HepG2 (cell line): ENCODE data around the gene CCL17. TPM values are rescaled to one million over a fixed set of nuclear protein-coding genes. Genes with fewer than 3 reads are reported as not detected.

Experiments used
- GLI4 ChIP-seq: sonication (generic); formaldehyde crosslinking; IDR thresholded peaks from 2 replicates; pipeline ENCODE4 v1.5.1; 2020; ENCODE audit warnings: missing genetic modification reagents, mild to moderate bottlenecking, moderate library complexity, borderline replicate concordance
- KMT2B ChIP-seq: IDR thresholded peaks from 2 replicates; pipeline ENCODE4 v1.6.1; 2016; ENCODE audit warnings: missing genetic modification reagents, missing compliant biosample characterization
- MYNN ChIP-seq: sonication (generic); formaldehyde crosslinking; IDR thresholded peaks from 2 replicates; pipeline ENCODE4 v1.4.0; 2020; ENCODE audit warnings: mild to moderate bottlenecking, low read depth, missing genetic modification reagents
- RBM22 ChIP-seq: fragments of 200-400 bp; formaldehyde crosslinking; optimal IDR thresholded peaks from 2 replicates; pipeline ENCODE3; 2017; ENCODE audit warnings: mild to moderate bottlenecking, low read length, moderate library complexity
- SAP130 ChIP-seq: IDR thresholded peaks from 2 replicates; pipeline ENCODE4 v1.6.1; 2016; ENCODE audit warnings: low read depth
- ZBTB7B ChIP-seq: sonication (generic); formaldehyde crosslinking; IDR thresholded peaks from 2 replicates; pipeline ENCODE4 v1.4.0; 2020; ENCODE audit warnings: missing genetic modification reagents
- ZNF136 ChIP-seq: sonication (generic); formaldehyde crosslinking; IDR thresholded peaks from 2 replicates; pipeline ENCODE4 v1.8.1; 2022; ENCODE audit warnings: low read depth, mild to moderate bottlenecking, moderate library complexity, missing genetic modification reagents
- ZNF205 ChIP-seq: IDR thresholded peaks from 2 replicates; pipeline ENCODE4 v1.6.1; 2018; ENCODE audit warnings: missing biosample characterization, missing genetic modification reagents
- ZNF30 ChIP-seq: sonication (generic); formaldehyde crosslinking; IDR thresholded peaks from 2 replicates; pipeline ENCODE4 v1.5.0; 2020; ENCODE audit warnings: mild to moderate bottlenecking, missing genetic modification reagents
- ZNF451 ChIP-seq: sonication (generic); formaldehyde crosslinking; IDR thresholded peaks from 2 replicates; pipeline ENCODE4 v1.5.0; 2020; ENCODE audit warnings: mild to moderate bottlenecking, missing genetic modification reagents
- ZNF549 ChIP-seq: sonication (generic); formaldehyde crosslinking; IDR thresholded peaks from 2 replicates; pipeline ENCODE4 v1.5.0; 2020; ENCODE audit warnings: missing genetic modification reagents
- ZNF790 ChIP-seq: sonication (generic); formaldehyde crosslinking; IDR thresholded peaks from 2 replicates; pipeline ENCODE4 v1.8.0; 2022; ENCODE audit warnings: missing genetic modification reagents, mild to moderate bottlenecking, borderline replicate concordance
- polyA plus RNA-seq, 8 experiments: library from polyadenylated mRNA; depleted of rRNA in 3 of 8; stranded (reverse) in 7 of 8; unstranded in 1 of 8; fragments of >200 nt; fragmentation: Illumina TruSeq in 4 of 8; extraction: Trizol in 4 of 8; gene quantifications; 2 replicates each; pipeline versions ENCODE4 v1.2.1 to v1.2.3, GENCODE V29; 2011 to 2016; ENCODE audit warnings: low read depth in 4 of 8, missing spikeins in 1 of 8, mixed read lengths in 1 of 8; ENCODE audit not compliant: insufficient read depth in 1 of 8
- total RNA-seq, 5 experiments: library from RNA; depleted of rRNA; stranded (reverse); fragments of >200 nt; fragmentation: Illumina TruSeq; extraction: Trizol; gene quantifications; 2 replicates each; pipeline ENCODE4 v1.2.3, GENCODE V29; 2016; ENCODE audit warnings: low read depth in 1 of 5
- TF ChIP-seq, protein P1 (sequence below): sonication (generic); formaldehyde crosslinking; IDR thresholded peaks from 2 replicates; pipeline ENCODE4 v1.4.0; 2020; ENCODE audit warnings: mild to moderate bottlenecking, missing genetic modification reagents, borderline replicate concordance
- TF ChIP-seq, protein P2 (sequence below): sonication (generic); formaldehyde crosslinking; IDR thresholded peaks from 2 replicates; pipeline ENCODE4 v1.4.0; 2020; ENCODE audit warnings: mild to moderate bottlenecking, missing genetic modification reagents, borderline replicate concordance
- TF ChIP-seq, protein P3 (sequence below): sonication (generic); formaldehyde crosslinking; IDR thresholded peaks from 2 replicates; pipeline ENCODE4 v1.4.0; 2020; ENCODE audit warnings: missing genetic modification reagents, borderline replicate concordance
- TF ChIP-seq, protein P4 (sequence below): sonication (generic); formaldehyde crosslinking; IDR thresholded peaks from 2 replicates; pipeline ENCODE4 v1.8.1; 2023; ENCODE audit warnings: mild to moderate bottlenecking, missing genetic modification reagents
- TF ChIP-seq, protein P5 (sequence below): sonication (generic); formaldehyde crosslinking; IDR thresholded peaks from 2 replicates; pipeline ENCODE4 v1.9.0; 2021; ENCODE audit warnings: missing genetic modification reagents, borderline replicate concordance

The CCL17 gene
- total and polyA plus RNA-seq, 2 of the 13 experiments (the other 11 are each of a cell fraction or from before 2014, with no cell fraction given) = not detected

DNA sequence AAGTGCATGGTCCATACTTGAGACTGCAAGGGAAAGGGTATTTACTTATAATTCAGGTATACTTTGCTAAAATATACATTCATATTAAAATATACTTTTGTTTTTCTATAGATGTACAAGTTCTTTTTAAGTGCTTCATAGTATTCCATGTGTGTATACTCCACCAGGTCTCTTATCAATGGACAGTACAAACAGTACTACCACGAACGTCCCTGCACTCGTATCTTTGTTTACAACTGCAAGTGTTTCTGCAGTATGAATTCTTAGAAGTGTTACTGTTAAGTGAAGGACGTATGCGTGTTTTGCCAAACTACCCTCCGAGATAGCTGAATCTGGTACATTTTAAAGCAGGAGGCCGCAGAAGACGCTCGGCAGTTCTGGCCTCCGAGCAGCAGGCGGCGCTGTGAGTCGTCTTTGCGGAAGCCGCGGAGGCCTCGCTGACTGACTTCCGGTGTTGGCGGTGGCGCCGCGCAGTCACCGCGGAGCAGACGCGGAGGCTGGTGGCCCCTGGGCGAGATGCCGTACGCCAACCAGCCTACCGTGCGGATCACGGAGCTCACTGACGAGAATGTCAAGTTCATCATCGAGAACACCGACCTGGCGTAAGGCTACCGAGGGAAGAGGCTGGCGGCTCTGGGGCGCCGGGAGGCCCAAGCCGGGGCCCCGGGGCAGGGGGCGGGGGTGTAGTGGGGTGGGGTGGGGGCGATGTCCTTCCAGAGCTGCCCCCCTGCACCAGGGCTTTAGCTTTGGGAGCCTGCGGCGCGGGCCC is 57.8 kb downstream of the CCL17 start, which contains the start of gene POLR2C (continued):
- TF ChIP-seq, protein P1, sequence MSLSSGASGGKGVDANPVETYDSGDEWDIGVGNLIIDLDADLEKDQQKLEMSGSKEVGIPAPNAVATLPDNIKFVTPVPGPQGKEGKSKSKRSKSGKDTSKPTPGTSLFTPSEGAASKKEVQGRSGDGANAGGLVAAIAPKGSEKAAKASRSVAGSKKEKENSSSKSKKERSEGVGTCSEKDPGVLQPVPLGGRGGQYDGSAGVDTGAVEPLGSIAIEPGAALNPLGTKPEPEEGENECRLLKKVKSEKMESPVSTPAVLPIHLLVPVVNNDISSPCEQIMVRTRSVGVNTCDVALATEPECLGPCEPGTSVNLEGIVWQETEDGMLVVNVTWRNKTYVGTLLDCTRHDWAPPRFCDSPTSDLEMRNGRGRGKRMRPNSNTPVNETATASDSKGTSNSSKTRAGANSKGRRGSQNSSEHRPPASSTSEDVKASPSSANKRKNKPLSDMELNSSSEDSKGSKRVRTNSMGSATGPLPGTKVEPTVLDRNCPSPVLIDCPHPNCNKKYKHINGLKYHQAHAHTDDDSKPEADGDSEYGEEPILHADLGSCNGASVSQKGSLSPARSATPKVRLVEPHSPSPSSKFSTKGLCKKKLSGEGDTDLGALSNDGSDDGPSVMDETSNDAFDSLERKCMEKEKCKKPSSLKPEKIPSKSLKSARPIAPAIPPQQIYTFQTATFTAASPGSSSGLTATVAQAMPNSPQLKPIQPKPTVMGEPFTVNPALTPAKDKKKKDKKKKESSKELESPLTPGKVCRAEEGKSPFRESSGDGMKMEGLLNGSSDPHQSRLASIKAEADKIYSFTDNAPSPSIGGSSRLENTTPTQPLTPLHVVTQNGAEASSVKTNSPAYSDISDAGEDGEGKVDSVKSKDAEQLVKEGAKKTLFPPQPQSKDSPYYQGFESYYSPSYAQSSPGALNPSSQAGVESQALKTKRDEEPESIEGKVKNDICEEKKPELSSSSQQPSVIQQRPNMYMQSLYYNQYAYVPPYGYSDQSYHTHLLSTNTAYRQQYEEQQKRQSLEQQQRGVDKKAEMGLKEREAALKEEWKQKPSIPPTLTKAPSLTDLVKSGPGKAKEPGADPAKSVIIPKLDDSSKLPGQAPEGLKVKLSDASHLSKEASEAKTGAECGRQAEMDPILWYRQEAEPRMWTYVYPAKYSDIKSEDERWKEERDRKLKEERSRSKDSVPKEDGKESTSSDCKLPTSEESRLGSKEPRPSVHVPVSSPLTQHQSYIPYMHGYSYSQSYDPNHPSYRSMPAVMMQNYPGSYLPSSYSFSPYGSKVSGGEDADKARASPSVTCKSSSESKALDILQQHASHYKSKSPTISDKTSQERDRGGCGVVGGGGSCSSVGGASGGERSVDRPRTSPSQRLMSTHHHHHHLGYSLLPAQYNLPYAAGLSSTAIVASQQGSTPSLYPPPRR (CRISPR knock-in tag) = peak; percentile 69; the same call in 1 of the 2 replicates
- TF ChIP-seq ZNF136 (CRISPR knock-in tag) (no peak), RBM22 (peak; percentile 89), SAP130 (CRISPR knock-in tag) (peak; percentile 98), ZNF549 (CRISPR knock-in tag) (no peak), ZNF451 (CRISPR knock-in tag) (peak; percentile 91; the same call in 1 of the 2 replicates), ZNF30 (no peak), ZNF205 (CRISPR knock-in tag) (peak; percentile 95), KMT2B (CRISPR knock-in tag) (peak; percentile 99), MYNN (CRISPR knock-in tag) (0 out of 2 replicates have a peak, but pooled peaks have one; percentile 83), GLI4 (no peak), ZBTB7B (CRISPR knock-in tag) (peak; percentile 84), ZNF790 (CRISPR knock-in tag) (0 out of 2 replicates have a peak, but pooled peaks have one; percentile 55)
- TF ChIP-seq, protein P2, sequence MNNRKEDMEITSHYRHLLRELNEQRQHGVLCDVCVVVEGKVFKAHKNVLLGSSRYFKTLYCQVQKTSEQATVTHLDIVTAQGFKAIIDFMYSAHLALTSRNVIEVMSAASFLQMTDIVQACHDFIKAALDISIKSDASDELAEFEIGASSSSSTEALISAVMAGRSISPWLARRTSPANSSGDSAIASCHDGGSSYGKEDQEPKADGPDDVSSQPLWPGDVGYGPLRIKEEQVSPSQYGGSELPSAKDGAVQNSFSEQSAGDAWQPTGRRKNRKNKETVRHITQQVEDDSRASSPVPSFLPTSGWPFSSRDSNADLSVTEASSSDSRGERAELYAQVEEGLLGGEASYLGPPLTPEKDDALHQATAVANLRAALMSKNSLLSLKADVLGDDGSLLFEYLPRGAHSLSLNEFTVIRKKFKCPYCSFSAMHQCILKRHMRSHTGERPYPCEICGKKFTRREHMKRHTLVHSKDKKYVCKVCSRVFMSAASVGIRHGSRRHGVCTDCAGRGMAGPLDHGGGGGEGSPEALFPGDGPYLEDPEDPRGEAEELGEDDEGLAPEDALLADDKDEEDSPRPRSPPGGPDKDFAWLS = no peak
- TF ChIP-seq, protein P3, sequence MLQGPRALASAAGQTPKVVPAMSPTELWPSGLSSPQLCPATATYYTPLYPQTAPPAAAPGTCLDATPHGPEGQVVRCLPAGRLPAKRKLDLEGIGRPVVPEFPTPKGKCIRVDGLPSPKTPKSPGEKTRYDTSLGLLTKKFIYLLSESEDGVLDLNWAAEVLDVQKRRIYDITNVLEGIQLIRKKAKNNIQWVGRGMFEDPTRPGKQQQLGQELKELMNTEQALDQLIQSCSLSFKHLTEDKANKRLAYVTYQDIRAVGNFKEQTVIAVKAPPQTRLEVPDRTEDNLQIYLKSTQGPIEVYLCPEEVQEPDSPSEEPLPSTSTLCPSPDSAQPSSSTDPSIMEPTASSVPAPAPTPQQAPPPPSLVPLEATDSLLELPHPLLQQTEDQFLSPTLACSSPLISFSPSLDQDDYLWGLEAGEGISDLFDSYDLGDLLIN (CRISPR knock-in tag) = no peak; the same call in 1 of the 2 replicates
- TF ChIP-seq, protein P4, sequence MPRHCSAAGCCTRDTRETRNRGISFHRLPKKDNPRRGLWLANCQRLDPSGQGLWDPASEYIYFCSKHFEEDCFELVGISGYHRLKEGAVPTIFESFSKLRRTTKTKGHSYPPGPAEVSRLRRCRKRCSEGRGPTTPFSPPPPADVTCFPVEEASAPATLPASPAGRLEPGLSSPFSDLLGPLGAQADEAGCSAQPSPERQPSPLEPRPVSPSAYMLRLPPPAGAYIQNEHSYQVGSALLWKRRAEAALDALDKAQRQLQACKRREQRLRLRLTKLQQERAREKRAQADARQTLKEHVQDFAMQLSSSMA (CRISPR knock-in tag) = no peak
- TF ChIP-seq, protein P5, sequence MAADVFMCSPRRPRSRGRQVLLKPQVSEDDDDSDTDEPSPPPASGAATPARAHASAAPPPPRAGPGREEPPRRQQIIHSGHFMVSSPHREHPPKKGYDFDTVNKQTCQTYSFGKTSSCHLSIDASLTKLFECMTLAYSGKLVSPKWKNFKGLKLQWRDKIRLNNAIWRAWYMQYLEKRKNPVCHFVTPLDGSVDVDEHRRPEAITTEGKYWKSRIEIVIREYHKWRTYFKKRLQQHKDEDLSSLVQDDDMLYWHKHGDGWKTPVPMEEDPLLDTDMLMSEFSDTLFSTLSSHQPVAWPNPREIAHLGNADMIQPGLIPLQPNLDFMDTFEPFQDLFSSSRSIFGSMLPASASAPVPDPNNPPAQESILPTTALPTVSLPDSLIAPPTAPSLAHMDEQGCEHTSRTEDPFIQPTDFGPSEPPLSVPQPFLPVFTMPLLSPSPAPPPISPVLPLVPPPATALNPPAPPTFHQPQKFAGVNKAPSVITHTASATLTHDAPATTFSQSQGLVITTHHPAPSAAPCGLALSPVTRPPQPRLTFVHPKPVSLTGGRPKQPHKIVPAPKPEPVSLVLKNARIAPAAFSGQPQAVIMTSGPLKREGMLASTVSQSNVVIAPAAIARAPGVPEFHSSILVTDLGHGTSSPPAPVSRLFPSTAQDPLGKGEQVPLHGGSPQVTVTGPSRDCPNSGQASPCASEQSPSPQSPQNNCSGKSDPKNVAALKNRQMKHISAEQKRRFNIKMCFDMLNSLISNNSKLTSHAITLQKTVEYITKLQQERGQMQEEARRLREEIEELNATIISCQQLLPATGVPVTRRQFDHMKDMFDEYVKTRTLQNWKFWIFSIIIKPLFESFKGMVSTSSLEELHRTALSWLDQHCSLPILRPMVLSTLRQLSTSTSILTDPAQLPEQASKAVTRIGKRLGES (CRISPR knock-in tag) = no peak
